Muscle layer of colon (tissue), 2 donors: ENCODE results near the gene NUFIP1.
"Not testable (repeated sequence)": the region's sequence is repeated elsewhere in the genome, so short reads cannot be mapped to it uniquely, and the experiment has no call there.

Experiments used
- H3K27ac ChIP-seq: one replicate; pipeline ENCODE4 v1.7.0; 2013; ENCODE audit warnings: low read depth, mild to moderate bottlenecking, low read length, moderate library complexity
- H3K27me3 ChIP-seq, 2 donors: one replicate each; pipeline ENCODE4 v1.7.0; 2013; ENCODE audit warnings: low read length in 2 of 2, mild to moderate bottlenecking in 2 of 2; ENCODE audit not compliant: insufficient read depth in 2 of 2, control insufficient read depth in 1 of 2
- H3K36me3 ChIP-seq: one replicate; pipeline ENCODE4 v1.7.0; 2013; ENCODE audit warnings: mild to moderate bottlenecking, low read length; ENCODE audit not compliant: insufficient read depth
- H3K4me1 ChIP-seq: one replicate; pipeline ENCODE4 v1.7.0; 2013; ENCODE audit warnings: mild to moderate bottlenecking, low read length; ENCODE audit not compliant: insufficient read depth
- H3K4me3 ChIP-seq, 2 donors: one replicate each; pipeline ENCODE4 v1.7.0; 2013; ENCODE audit warnings: low read length in 2 of 2, low read depth in 1 of 2, mild to moderate bottlenecking in 1 of 2, moderate library complexity in 1 of 2
- H3K9ac ChIP-seq: one replicate; pipeline ENCODE4 v1.7.0; 2013; ENCODE audit warnings: low read length
- H3K9me3 ChIP-seq: one replicate; pipeline ENCODE4 v1.7.0; 2013; ENCODE audit warnings: mild to moderate bottlenecking, low read length
- donor health status: abdominal sarcoma.
- donor health status: Adenocarcinoma of cecum.

The NUFIP1 gene

GRCh38 chr13:44968434-44968815, 20.8 kb downstream of the NUFIP1 start:
- Histone ChIP-seq H3K36me3 (peaks cover 9% of the 10 kb centered on the region), H3K27ac (no peak overlapping the region)

GRCh38 chr13:44967704-44968433, 21.4 kb downstream of the NUFIP1 start:
- no peaks in the 10 kb centered on the region for H3K9me3 ChIP-seq
- H3K27ac ChIP-seq = peak overlapping the region; percentile 42
- H3K4me1 ChIP-seq = peaks cover 16% of the 10 kb centered on the region
- H3K36me3 ChIP-seq = peaks cover 9% of the 10 kb centered on the region
- no peak overlapping the region for H3K9ac ChIP-seq
- no peak overlapping the region for H3K4me3 ChIP-seq
- H3K27me3 ChIP-seq = no peaks in the 10 kb centered on the region

More at GRCh38 chr13:44968434-44968815, 20.8 kb downstream of the NUFIP1 start:
- Histone ChIP-seq H3K27me3 (no peaks in the 10 kb centered on the region), H3K9ac (no peak overlapping the region), H3K4me1 (peaks cover 16% of the 10 kb centered on the region), H3K4me3 (no peak overlapping the region), H3K9me3 (no peaks in the 10 kb centered on the region)

GRCh38 chr13:44961997-44962396, 27.3 kb downstream of the NUFIP1 start:
- no peaks in the 10 kb centered on the region for H3K27me3 ChIP-seq
- H3K9ac ChIP-seq = no peak overlapping the region
- no peaks in the 10 kb centered on the region for H3K9me3 ChIP-seq
- H3K27ac ChIP-seq = no peak overlapping the region
- H3K4me3 ChIP-seq = no peak overlapping the region
- peaks cover 21% of the 10 kb centered on the region for H3K36me3 ChIP-seq
- H3K4me1 ChIP-seq = no peaks in the 10 kb centered on the region

- no peak overlapping the region for H3K4me3 ChIP-seq
- no peaks in the 10 kb centered on the region for H3K4me1 ChIP-seq
- H3K27ac ChIP-seq = no peak overlapping the region
- no peaks in the 10 kb centered on the region for H3K36me3 ChIP-seq
- no peaks in the 10 kb centered on the region for H3K27me3 ChIP-seq
- H3K9ac ChIP-seq = no peak overlapping the region
- no peaks in the 10 kb centered on the region for H3K9me3 ChIP-seq
Observed at GRCh38 chr13:44955406-44955805, 33.9 kb downstream of the NUFIP1 start.

- H3K4me3 ChIP-seq = no peak overlapping the region
- no peaks in the 10 kb centered on the region for H3K9me3 ChIP-seq
- no peaks in the 10 kb centered on the region for H3K27me3 ChIP-seq
- H3K4me1 ChIP-seq = no peaks in the 10 kb centered on the region
- no peak overlapping the region for H3K9ac ChIP-seq
- no peak overlapping the region for H3K27ac ChIP-seq
- H3K36me3 ChIP-seq = no peaks in the 10 kb centered on the region
Observed at GRCh38 chr13:44954224-44954623, 35.0 kb downstream of the NUFIP1 start.

- no peak overlapping the region for H3K27ac ChIP-seq
- H3K4me3 ChIP-seq = no peak overlapping the region
- no peaks in the 10 kb centered on the region for H3K36me3 ChIP-seq
- H3K27me3 ChIP-seq = no peaks in the 10 kb centered on the region
- no peaks in the 10 kb centered on the region for H3K9me3 ChIP-seq
- H3K4me1 ChIP-seq = no peaks in the 10 kb centered on the region
- no peak overlapping the region for H3K9ac ChIP-seq
Observed at GRCh38 chr13:44952671-44953070, 36.6 kb downstream of the NUFIP1 start.

- Histone ChIP-seq H3K27ac (no peak overlapping the region), H3K27me3 (no peaks in the 10 kb centered on the region), H3K9me3 (no peaks in the 10 kb centered on the region), H3K36me3 (no peaks in the 10 kb centered on the region), H3K4me3 (no peak overlapping the region), H3K9ac (no peak overlapping the region), H3K4me1 (no peaks in the 10 kb centered on the region)
Observed at GRCh38 chr13:44951184-44951583, 38.1 kb downstream of the NUFIP1 start.

GRCh38 chr13:44943411-44943810, 45.9 kb downstream of the NUFIP1 start:
- H3K36me3 ChIP-seq, H3K27me3 ChIP-seq, H3K4me1 ChIP-seq, H3K9ac ChIP-seq, H3K27ac ChIP-seq, H3K9me3 ChIP-seq, H3K4me3 ChIP-seq: not testable (repeated sequence)

- Histone ChIP-seq H3K9me3 (no peaks in the 10 kb centered on the region), H3K4me1 (no peaks in the 10 kb centered on the region), H3K27me3 (no peaks in the 10 kb centered on the region), H3K4me3 (no peak overlapping the region), H3K36me3 (no peaks in the 10 kb centered on the region), H3K9ac (no peak overlapping the region), H3K27ac (no peak overlapping the region)
Observed at GRCh38 chr13:44938854-44939253, 50.4 kb downstream of the NUFIP1 start.

- no peak overlapping the region for H3K27ac ChIP-seq
- H3K4me3 ChIP-seq = no peak overlapping the region
- H3K9ac ChIP-seq = no peak overlapping the region
- H3K4me1 ChIP-seq = no peaks in the 10 kb centered on the region
- no peaks in the 10 kb centered on the region for H3K27me3 ChIP-seq
- H3K9me3 ChIP-seq = no peaks in the 10 kb centered on the region
- no peaks in the 10 kb centered on the region for H3K36me3 ChIP-seq
Observed at GRCh38 chr13:44936246-44936645, 53.0 kb downstream of the NUFIP1 start.

GRCh38 chr13:44934724-44935123, 54.5 kb downstream of the NUFIP1 start:
- Histone ChIP-seq H3K27me3 (no peaks in the 10 kb centered on the region), H3K9ac (no peak overlapping the region), H3K4me3 (no peak overlapping the region), H3K4me1 (no peaks in the 10 kb centered on the region), H3K9me3 (no peaks in the 10 kb centered on the region), H3K27ac (no peak overlapping the region), H3K36me3 (no peaks in the 10 kb centered on the region)

GRCh38 chr13:44932850-44933251, 56.4 kb downstream of the NUFIP1 start:
- Histone ChIP-seq H3K4me1 (no peaks in the 10 kb centered on the region), H3K9ac (no peak overlapping the region), H3K27me3 (no peaks in the 10 kb centered on the region), H3K4me3 (no peak overlapping the region), H3K36me3 (no peaks in the 10 kb centered on the region), H3K9me3 (no peaks in the 10 kb centered on the region), H3K27ac (no peak overlapping the region)
